GM21529 (cell line): Measurements from ENCODE around the gene CPT1B.
"Not testable (repeated sequence)": the region's sequence is repeated elsewhere in the genome, so short reads cannot be mapped to it uniquely, and the experiment has no call there.

Experiments used
- ATAC-seq: cut with Tn5 transposase; IDR thresholded peaks from one replicate; pipeline ENCODE4 v1.9.1; 2021; ENCODE audit not compliant: unreplicated experiment

Gene CPT1B

GRCh38 chr22:50577987-50578775 is at the start of gene CPT1B:
TSS of gene CPT1B (minus strand) at chr22:50578427. CDS start at chr22:50577915, 512 bp downstream.
- no peak for ATAC-seq

- no peak for ATAC-seq
Observed at GRCh38 chr22:50626850-50627641, 48.8 kb upstream of the CPT1B start.

GRCh38 chr22:50626314-50626849 is 48.2 kb upstream of the CPT1B start:
- ATAC-seq, result no peak

- ATAC-seq, result no peak
Observed at GRCh38 chr22:50625568-50626313, 47.5 kb upstream of the CPT1B start.

GRCh38 chr22:50625131-50625567 is 46.9 kb upstream of the CPT1B start:
- ATAC-seq, result no peak

GRCh38 chr22:50624347-50625130 is 46.3 kb upstream of the CPT1B start:
- no peak for ATAC-seq

GRCh38 chr22:50622723-50623327 is 44.6 kb upstream of the CPT1B start:
- no peak for ATAC-seq

GRCh38 chr22:50621948-50622722 is 43.9 kb upstream of the CPT1B start:
- ATAC-seq, result no peak

GRCh38 chr22:50621356-50621880 is 43.2 kb upstream of the CPT1B start:
- peak; percentile 51 for ATAC-seq

GRCh38 chr22:50620593-50621355 is 42.5 kb upstream of the CPT1B start:
- ATAC-seq, result peak; percentile 65

- ATAC-seq, result not testable (repeated sequence)
Observed at GRCh38 chr22:50614296-50614695, 36.1 kb upstream of the CPT1B start.

GRCh38 chr22:50613291-50613981 is 35.2 kb upstream of the CPT1B start:
- ATAC-seq, result no peak

GRCh38 chr22:50612528-50613221 is 34.4 kb upstream of the CPT1B start:
- no peak for ATAC-seq

- no peak for ATAC-seq
Observed at GRCh38 chr22:50612168-50612527, 33.9 kb upstream of the CPT1B start.

- ATAC-seq, result no peak
Observed at GRCh38 chr22:50611341-50612060, 33.3 kb upstream of the CPT1B start.

- ATAC-seq, result no peak
Observed at GRCh38 chr22:50610581-50610980, 32.4 kb upstream of the CPT1B start.
